ENCODE data around the gene CHPT1. TPM values are rescaled to one million over a fixed set of nuclear protein-coding genes. Genes with fewer than 3 reads are reported as not detected.
A peak's percentile ranks its signal among the peaks of the same experiment; 100 is the strongest.

The CHPT1 gene
- total and polyA plus RNA-seq, 12 donors = 42.2 to 215 (median 108) TPM

GRCh38 chr12:101667591-101667990, 29.8 kb upstream of the CHPT1 start:
- no peak for TF ChIP-seq CTCF (IDR thresholded peaks at IDR 0.05)

DNA sequence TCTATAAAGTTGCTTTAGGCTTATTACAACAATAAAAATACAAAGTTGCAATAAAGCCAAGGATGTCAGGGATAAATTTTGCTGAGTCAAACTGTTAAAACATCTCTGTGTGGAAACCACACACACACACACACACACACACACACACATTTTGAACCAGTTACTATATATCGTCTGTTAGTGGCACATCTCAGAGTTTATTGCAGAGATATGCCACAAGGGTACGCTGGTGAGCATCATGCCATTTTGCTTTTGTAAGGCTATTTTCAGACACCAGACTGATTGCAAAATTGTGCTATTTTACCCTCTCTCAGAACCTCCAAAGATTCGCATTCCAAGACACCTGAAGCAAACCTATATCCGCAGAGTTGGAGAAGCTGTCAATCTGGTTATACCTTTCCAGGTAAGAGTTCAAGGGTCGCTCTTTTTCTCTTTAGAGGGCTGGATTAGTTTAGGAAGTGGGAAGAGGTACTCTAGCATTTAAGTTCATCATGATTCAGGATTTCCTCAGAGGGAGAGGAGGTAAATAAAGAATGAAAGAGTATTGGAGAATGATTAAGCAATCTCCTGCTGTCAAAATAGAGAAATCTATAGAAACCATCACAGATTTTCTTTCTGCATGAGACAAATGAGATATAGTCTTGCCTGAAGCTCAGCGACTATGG, 27.3 kb upstream of the CHPT1 start:
- intact Hi-C loops (cut with DNase I) = loop anchor here in 3 of 10 donors (5.0 to 10.0 kb wide), 3 partner anchors 47 to 165 kb away; partner anchors contain the start of gene GNPTAB (in 1 of the 3)
- Histone ChIP-seq H3K4me1 (peaks cover 0 to 18% (median 0%) of the 10 kb centered on the region in 9 donors), H3K27ac (no peak overlapping the region), H3K9me3 (no peaks in the 10 kb centered on the region), H3K4me3 (no peak overlapping the region), H3K27me3 (peaks cover 0 to 10% (median 0%) of the 10 kb centered on the region in 7 donors), H3K36me3 (no peaks in the 10 kb centered on the region)
- WGBS, 2 donors = 58% methylated on average over 6 of the region's 6 CpGs
- peak in 8 of 9 donors; percentile 31 to 62 (median 54) for TF ChIP-seq CTCF (IDR thresholded peaks at IDR 0.05)
- ATAC-seq (peak in 7 of 8 donors; percentile 33 to 72 (median 54)), DNase-seq (peak in 1 of 2 donors; percentile 9)

More at GRCh38 chr12:101667591-101667990, 29.8 kb upstream of the CHPT1 start:
- no peaks in the 10 kb centered on the region for H3K36me3 ChIP-seq
- DNase-seq (no peak), ATAC-seq (no peak)
- H3K4me3 ChIP-seq = no peak overlapping the region
- no peaks in the 10 kb centered on the region for H3K9me3 ChIP-seq
- WGBS, 2 donors = 74 to 81% methylated on average over 5 of the region's 5 CpGs
- no peak overlapping the region for H3K27ac ChIP-seq
- H3K27me3 ChIP-seq = peaks cover 0 to 12% (median 0%) of the 10 kb centered on the region in 7 donors
- peaks cover 0 to 18% (median 0%) of the 10 kb centered on the region in 9 donors for H3K4me1 ChIP-seq
- intact Hi-C loops (cut with DNase I) = no loop called here

- DNase-seq (no peak), ATAC-seq (peak in 7 of 8 donors; percentile 42 to 82 (median 56))
- Histone ChIP-seq H3K4me1 (peaks cover 0 to 18% (median 0%) of the 10 kb centered on the region in 9 donors), H3K4me3 (no peak overlapping the region), H3K36me3 (no peaks in the 10 kb centered on the region), H3K27me3 (peaks cover 0 to 3% (median 0%) of the 10 kb centered on the region in 7 donors), H3K27ac (peak overlapping the region in 1 of 10 donors; percentile 39), H3K9me3 (no peaks in the 10 kb centered on the region)
- no peak for TF ChIP-seq CTCF (IDR thresholded peaks at IDR 0.05)
- intact Hi-C loops (cut with DNase I) = loop anchor here in 3 of 10 donors (5.0 to 10.0 kb wide), 3 partner anchors 46 to 164 kb away; partner anchors contain the start of gene GNPTAB (in 1 of the 3)
- 69 to 77% methylated on average over 6 of the region's 6 CpGs for whole genome bisulfite sequencing, 2 donors
Observed at GRCh38 chr12:101671157-101671791, 26.2 kb upstream of the CHPT1 start.

- intact Hi-C loops (cut with DNase I) = loop anchor here in 3 of 10 donors (5.0 to 10.0 kb wide), 3 partner anchors 45 to 163 kb away; partner anchors contain the start of gene GNPTAB (in 1 of the 3)
- H3K36me3 ChIP-seq = no peaks in the 10 kb centered on the region
- WGBS, 2 donors = 79 to 82% methylated on average over 4 of the region's 4 CpGs
Observed at GRCh38 chr12:101671833-101672232, 25.6 kb upstream of the CHPT1 start.

More at GRCh38 chr12:101671833-101672232, 25.6 kb upstream of the CHPT1 start:
- Histone ChIP-seq H3K27ac (peak overlapping the region in 1 of 10 donors; percentile 39), H3K27me3 (no peaks in the 10 kb centered on the region), H3K9me3 (no peaks in the 10 kb centered on the region), H3K4me1 (peaks cover 0 to 18% (median 0%) of the 10 kb centered on the region in 9 donors), H3K4me3 (no peak overlapping the region)
- no peak for TF ChIP-seq CTCF (IDR thresholded peaks at IDR 0.05)
- DNase-seq = no peak
- peak in 2 of 8 donors; percentile 27 to 28 for ATAC-seq

Measured in heart right ventricle (tissue), 16 donors.